Neural crest cell (in vitro differentiated cells): Measurements from ENCODE around the gene MIPOL1. TPM values are rescaled to one million over a fixed set of nuclear protein-coding genes. Genes with fewer than 3 reads are reported as not detected.
A peak's percentile ranks its signal among the peaks of the same experiment; 100 is the strongest.

ENCODE experiments used
- DNase-seq: peaks from one replicate; pipeline ENCODE4 v3.0.0; 2021; ENCODE audit warnings: low read depth, mixed read lengths, low spot score
- H3K27ac Mint-ChIP-seq: one replicate; pipeline ENCODE4 v1.8.0; 2021; ENCODE audit warnings: mild to moderate bottlenecking, mixed read lengths; ENCODE audit not compliant: unreplicated experiment
- H3K27me3 Mint-ChIP-seq: 2 replicates; pipeline ENCODE4 v1.8.0; 2021; ENCODE audit warnings: low read depth, mild to moderate bottlenecking, mixed read lengths
- H3K36me3 Mint-ChIP-seq: 2 replicates; pipeline ENCODE4 v1.8.0; 2021; ENCODE audit warnings: low read depth, mild to moderate bottlenecking, mixed read lengths
- H3K4me1 Mint-ChIP-seq: 2 replicates; pipeline ENCODE4 v1.8.0; 2021; ENCODE audit warnings: mixed read lengths
- H3K4me3 Mint-ChIP-seq: one replicate; pipeline ENCODE4 v1.8.0; 2021; ENCODE audit warnings: mild to moderate bottlenecking, mixed read lengths
- H3K9me3 Mint-ChIP-seq: 2 replicates; pipeline ENCODE4 v1.8.0; 2021; ENCODE audit warnings: mixed read lengths
- total RNA-seq: library from RNA; stranded (reverse); gene quantifications from 2 replicates; pipeline ENCODE4 v1.2.1, GENCODE V29; 2021
- TF ChIP-seq, protein P1 (sequence below): fragments of 200-600 bp; sonication (generic); conservative IDR thresholded peaks from 2 replicates; pipeline ENCODE4 v1.5.0; 2021; ENCODE audit warnings: antibody characterized with exemption, mild to moderate bottlenecking

MIPOL1 gene
- total RNA-seq, 1 donor from 2014 or later, result 16.6 TPM

DNA sequence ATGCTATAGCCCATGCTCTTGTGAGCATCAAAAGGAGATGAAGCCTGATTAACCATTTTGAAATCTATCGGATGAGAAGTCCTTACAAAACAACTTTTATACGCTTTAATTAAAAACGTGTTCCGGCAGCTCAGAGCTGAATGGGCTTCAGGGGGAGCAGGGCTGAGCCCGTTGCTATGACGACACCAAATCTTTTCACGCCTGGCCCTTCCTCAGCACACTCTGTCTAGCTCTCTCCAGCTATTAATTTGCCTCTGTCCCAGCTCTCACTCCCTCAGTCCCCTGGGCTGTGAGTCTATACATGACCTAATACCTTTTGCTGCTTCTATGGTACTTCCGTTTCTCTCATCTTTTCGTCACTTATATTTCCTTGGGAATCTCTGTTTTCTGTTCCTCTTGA is 381.5 kb downstream of the MIPOL1 start:
- no peak overlapping the region for H3K27ac Mint-ChIP-seq
- H3K4me1 Mint-ChIP-seq, result peaks cover 15% of the 10 kb centered on the region
- H3K4me3 Mint-ChIP-seq, result no peak overlapping the region
- TF ChIP-seq, protein P1, sequence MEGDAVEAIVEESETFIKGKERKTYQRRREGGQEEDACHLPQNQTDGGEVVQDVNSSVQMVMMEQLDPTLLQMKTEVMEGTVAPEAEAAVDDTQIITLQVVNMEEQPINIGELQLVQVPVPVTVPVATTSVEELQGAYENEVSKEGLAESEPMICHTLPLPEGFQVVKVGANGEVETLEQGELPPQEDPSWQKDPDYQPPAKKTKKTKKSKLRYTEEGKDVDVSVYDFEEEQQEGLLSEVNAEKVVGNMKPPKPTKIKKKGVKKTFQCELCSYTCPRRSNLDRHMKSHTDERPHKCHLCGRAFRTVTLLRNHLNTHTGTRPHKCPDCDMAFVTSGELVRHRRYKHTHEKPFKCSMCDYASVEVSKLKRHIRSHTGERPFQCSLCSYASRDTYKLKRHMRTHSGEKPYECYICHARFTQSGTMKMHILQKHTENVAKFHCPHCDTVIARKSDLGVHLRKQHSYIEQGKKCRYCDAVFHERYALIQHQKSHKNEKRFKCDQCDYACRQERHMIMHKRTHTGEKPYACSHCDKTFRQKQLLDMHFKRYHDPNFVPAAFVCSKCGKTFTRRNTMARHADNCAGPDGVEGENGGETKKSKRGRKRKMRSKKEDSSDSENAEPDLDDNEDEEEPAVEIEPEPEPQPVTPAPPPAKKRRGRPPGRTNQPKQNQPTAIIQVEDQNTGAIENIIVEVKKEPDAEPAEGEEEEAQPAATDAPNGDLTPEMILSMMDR, result no peak
- peaks cover 87% of the 10 kb centered on the region for H3K27me3 Mint-ChIP-seq
- DNase-seq, result no peak
- no peaks in the 10 kb centered on the region for H3K9me3 Mint-ChIP-seq
- no peaks in the 10 kb centered on the region for H3K36me3 Mint-ChIP-seq

DNA sequence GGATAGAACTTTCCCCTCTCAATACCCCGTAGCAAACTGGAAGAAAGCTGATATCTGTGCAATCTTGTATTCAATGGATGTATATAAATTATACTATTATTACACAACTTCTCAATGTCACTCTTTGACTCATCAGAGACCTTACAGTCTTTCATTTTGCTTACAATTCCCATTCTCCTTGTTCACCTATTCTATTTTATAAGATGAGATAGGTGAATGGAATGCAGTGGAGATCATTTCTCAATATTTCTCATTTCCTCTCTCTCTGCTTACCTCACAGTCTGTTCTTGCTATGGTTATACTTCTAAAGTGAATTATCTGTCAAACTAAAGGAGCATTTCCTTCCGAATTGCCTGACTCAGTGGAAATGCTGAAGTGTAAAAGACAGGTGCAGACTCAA is 382.4 kb downstream of the MIPOL1 start:
- Mint-ChIP-seq H3K9me3 (no peaks in the 10 kb centered on the region), H3K4me1 (peaks cover 15% of the 10 kb centered on the region), H3K36me3 (no peaks in the 10 kb centered on the region), H3K27me3 (peaks cover 90% of the 10 kb centered on the region), H3K27ac (no peak overlapping the region), H3K4me3 (no peak overlapping the region)
- no peak for DNase-seq
- TF ChIP-seq, protein P1, result no peak

DNA sequence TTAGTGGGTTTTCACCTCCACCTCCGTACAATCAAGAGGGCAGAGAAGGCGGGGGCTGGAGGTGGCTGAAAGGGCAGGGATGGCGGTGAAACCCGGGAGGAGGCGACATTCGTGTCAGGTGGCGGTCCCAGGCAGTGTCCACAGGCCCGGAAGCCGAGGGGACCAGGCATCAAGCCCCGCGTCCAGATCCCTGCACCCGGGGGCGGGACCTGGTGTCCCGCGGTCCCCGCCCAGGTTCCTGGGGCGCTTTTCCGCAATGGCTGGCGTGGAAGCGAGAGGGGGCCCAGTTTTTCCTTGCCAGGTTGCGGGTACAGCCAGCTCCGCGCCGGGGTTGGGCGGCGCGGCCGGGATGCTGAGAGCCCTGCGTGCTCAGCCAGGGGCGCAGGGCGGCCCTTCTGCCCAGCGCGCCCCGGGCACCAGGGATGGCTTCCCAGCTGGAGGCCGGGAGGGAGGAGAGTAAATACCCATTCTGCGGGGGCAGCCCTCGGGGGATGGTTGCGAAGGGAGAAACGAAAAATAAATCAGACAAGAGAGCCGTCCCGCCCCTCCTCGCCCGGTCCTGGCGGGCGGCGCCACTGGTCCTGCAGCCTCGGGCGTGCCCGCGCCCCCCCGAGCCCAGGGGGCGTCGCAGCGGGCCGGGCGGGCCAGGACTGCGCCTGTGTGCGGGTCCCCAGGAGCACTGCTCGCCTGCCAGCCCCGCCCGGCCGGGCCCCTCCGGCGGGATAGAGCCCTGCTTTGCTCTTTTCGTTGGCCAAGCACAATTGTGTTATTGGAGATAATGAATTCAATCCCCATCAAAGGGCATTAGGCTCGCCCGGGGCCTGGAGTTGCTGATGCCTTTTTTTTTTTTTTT is 385.8 kb downstream of the MIPOL1 start:
- Mint-ChIP-seq H3K36me3 (peaks cover 3% of the 10 kb centered on the region), H3K9me3 (no peaks in the 10 kb centered on the region), H3K27me3 (peaks cover 96% of the 10 kb centered on the region), H3K4me1 (peaks cover 18% of the 10 kb centered on the region), H3K27ac (no peak overlapping the region), H3K4me3 (peak overlapping the region; percentile 44)
- TF ChIP-seq, protein P1, result no peak
- DNase-seq, result no peak

DNA sequence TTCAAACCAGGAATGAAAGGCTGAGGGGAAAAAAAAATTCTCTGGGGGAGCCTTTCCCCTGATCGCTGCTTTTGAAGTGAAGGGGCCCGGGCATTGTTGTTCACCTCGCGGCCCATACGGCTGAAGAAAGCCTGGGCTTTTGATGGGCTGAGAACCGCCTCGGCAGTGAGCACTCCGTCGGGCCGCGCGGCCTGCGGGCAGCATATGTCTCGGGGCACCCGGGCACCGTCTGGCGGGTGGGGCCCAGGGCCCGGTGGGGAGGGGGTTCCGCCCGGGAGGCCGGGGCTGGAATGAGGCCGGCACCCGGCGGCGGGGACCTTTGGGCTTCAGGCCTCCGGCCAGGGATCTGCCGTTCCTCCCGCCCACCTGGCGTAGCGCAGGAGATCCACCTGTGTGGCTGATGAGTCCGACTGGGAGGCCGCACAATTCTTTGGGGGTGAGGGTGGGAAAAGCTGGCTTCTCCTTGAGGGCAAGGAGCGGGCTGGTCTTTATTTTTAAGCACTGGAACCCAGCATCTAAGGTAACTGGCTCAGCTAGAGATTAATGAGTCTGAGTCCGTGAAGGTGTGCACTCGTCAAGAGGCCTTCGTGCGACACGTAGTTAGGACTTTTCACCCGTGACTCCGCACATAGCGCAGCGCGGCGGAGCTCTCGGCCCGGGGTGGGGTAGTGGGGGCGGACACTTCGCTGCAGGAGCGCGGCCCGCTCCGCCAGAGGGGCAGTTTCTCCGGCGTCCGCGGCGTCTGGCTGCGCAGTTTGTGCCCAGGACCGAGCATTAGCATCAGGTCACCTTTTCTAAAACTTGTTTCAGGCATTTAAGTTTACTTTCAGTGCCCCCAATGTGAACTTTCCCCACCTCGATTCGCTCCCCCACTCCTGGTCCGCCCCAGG is 386.7 kb downstream of the MIPOL1 start:
- peaks cover 98% of the 10 kb centered on the region for H3K27me3 Mint-ChIP-seq
- H3K4me3 Mint-ChIP-seq, result peak overlapping the region; percentile 44
- H3K4me1 Mint-ChIP-seq, result peaks cover 18% of the 10 kb centered on the region
- H3K36me3 Mint-ChIP-seq, result peaks cover 3% of the 10 kb centered on the region
- no peak for DNase-seq
- TF ChIP-seq, protein P1, result no peak
- no peak overlapping the region for H3K27ac Mint-ChIP-seq
- no peaks in the 10 kb centered on the region for H3K9me3 Mint-ChIP-seq

DNA sequence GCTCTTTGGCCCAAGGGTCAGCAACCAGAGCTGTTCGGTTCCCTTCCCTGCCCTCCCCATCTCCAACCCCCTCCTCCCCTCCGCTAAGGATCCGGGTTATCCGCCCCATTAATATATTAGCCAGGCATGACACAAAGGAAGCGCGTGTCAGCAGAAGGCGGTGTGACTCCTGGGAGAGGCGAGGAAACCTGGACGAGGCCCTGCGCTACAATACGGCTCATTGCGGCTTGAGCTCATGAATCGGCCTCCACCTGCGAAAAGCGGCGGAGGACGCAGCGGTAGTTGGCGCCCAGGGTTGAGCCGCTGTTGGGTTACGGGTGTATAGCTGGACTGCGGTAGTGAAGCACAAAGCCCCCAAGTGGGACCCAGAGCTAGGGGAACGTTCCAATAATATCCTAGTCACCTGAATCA is 387.4 kb downstream of the MIPOL1 start:
- DNase-seq, result no peak
- Mint-ChIP-seq H3K4me1 (peaks cover 15% of the 10 kb centered on the region), H3K36me3 (peaks cover 3% of the 10 kb centered on the region), H3K4me3 (peak overlapping the region; percentile 44), H3K27ac (no peak overlapping the region), H3K9me3 (no peaks in the 10 kb centered on the region), H3K27me3 (peaks cover 96% of the 10 kb centered on the region)
- TF ChIP-seq, protein P1, result no peak
